Hindlimb muscle (tissue), 1 donor: ENCODE data around the gene ZNF429. TPM values are rescaled to one million over a fixed set of nuclear protein-coding genes. Genes with fewer than 3 reads are reported as not detected.
"Not testable (repeated sequence)": the region's sequence is repeated elsewhere in the genome, so short reads cannot be mapped to it uniquely, and the experiment has no call there.

ENCODE experiments used
- DNase-seq: peaks from one replicate; pipeline ENCODE4 v3.0.0-alpha.2; 2013
- polyA plus RNA-seq: library from polyadenylated mRNA; unstranded; fragments of 120-200 nt; gene quantifications from one replicate; pipeline ENCODE4 v1.2.1, GENCODE V29; 2013; ENCODE audit not compliant: insufficient read length

Gene ZNF429
- polyA plus RNA-seq: 16.5 TPM

DNA sequence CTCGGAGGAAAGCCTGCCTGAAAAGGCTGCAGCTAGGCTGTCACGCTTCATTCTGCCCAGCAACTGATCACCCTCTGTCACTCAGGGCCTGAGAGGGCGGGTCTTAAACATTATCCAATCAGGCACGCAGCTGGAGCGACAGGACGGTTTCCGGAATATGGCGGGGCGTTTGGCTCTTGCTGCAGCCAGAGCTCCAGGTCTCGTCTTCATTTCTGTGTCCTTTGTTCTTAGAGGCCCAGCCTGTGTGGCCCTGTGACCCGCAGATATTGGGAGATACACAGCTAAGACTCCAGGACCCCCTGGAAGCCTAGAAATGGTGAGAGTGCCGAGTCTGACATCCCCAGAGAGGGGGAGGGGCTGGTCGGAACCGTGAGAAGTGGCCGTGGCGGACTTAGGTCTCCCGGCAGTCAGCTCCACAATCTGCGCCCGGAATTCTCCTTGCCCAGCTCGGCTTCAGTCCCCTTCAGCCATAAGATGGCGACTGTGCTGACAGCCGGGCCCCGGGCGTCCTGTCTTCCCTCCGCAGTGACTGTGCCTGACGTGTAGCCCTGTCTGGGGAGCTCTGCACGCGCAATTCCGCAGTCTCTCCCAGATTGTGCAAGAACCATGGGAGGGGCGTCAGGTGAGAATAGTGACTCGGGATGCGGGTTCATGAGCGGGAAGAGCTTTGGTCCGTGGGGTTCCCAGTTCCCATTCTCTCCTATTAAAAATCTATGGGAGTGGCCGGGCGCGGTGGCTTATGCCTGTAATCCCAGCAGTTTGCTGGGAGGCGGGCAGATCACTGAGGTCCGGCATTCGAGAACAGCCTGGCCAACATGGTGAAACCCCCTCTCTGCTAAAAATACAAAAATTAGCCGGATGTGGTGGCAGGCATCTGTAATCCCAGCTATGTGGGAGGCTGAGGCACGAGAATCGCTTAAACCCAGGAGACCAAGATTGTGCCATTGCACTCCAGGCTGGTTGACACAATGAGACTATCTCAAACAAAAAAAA, at the start of gene ZNF429:
ZNF429 (plus strand) TSS at position 144 of the 993 bp plus-strand sequence; CDS start at position 314, 170 bp downstream.
- peak; percentile 93 for DNase-seq

DNA sequence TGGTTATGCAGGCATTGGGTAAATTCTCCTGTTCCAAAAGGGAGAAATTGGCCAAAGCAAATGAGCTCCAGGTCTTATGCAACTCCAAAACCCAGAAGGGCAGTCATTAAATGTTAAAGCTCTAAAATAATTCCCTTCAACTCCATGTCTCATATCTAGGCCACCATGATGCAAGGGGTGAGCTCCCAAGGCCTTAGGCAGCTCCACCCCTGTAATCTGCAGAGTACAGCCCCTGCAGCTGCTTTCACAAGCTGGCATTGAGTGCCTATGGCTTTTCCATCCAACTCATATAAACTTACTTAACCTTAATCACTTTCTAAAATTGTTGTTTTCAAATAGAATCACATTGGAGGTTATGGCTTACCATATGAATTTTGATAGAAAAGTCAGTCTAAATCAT, 44.7 kb upstream of the ZNF429 start:
- DNase-seq: no peak

DNA sequence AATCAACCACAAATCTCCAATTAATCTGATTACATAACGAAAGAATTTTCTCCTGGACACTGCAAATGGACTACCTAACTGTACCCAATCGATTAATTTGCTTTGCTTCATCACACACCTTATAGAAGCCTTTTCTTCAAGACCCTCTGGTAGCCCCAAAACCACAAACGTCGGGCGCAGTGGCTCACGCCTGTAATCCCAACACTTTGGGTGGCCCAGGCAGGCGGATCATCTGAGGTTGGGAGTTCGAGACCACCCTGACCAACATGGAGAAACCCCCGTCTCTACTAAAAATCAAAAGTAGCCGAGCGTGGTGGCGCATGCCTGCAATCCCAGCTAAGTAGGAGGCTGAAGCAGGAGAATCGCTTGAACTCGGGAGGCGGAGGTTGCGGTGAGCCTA, 42.9 kb upstream of the ZNF429 start:
- DNase-seq: no peak

DNA sequence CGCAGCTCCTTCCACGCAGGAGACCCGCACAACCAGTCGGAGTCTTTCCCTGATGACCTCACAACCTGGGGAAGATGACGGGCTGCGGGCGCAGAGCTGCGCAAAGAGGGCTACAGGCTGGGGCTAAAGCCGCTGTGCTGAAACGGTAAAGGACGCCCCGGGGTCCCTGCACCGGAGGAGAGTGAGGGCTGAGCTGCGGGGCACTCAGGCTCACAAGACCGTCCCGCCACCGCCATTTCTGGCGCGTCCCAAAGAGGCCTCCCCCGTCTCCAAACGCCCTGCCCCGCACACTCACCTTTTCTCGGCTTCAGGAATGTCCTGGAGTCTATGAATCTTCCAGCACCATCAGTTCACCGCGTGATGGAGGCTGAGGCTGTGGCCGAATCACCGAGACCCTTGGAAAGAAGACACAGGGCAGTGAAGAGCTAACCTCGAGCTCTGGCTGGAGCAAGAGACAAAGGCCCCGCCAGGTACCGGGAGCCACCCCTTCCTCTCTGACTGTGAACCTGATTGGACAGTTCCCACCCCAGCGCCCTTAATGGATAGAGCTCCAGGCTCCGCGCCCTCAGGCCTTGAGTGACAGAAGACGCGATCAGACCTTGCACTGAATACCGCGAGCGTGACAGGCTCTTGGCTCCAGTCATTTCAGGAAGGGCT, 41.8 kb upstream of the ZNF429 start:
- DNase-seq: peak; percentile 57

DNA sequence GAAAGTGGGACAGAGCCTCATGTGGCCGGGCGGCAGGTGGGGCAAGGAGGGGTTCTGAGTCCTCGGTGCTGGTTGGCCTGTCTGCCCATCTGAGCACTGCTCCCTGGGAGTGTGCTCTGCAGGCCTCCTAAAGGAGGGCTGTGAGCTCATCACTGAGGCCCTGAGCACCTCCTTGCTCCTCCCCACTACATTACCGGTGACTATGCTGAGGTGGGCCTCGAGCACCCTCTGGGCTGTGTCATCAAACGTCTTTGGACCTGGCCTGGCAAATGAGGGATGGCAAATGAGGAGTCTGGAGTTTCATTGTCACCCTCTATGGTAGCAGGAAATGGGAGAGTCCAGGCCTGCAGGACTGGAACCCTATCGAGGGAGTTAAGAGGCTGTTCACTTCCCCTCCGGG, 38.8 kb upstream of the ZNF429 start:
- no peak for DNase-seq

DNA sequence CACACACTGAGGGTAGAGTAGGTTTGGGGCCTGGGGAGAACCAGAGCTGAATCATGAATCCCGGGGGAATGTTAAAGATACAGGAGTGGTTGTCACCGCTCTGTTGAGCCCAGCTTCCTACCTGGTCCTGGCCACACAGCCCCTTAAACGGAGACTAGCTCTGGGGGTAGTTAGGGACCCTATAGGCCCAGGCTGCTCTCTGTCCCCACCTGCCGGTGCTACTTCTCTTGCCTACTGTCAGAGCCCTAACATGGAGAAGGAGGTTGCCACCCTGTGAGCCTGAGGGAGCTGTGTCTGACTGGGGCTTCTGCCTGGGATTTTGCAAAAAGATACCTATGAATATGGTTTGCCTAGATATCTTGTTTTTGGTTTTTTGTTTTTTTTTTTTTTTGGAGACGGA, 36.6 kb upstream of the ZNF429 start:
- no peak for DNase-seq

DNA sequence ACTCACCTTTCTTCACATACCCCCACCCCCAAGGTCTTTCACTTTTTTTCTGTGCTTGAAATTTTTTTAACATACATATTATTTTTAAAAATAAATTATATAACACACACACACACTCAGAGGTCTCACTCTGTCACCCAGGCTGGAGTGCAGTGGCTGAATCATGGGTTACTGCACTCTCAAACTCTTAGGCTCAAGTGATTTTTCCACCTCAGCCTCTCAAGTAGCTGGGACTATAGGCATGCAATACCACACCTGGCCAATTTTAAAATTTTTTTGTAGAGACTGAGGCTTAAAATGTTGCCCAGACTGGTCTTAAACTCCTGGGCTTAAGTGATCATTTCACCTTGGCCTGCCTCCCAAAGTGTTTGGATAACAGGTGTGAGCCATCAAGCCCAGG, 32.9 kb upstream of the ZNF429 start:
- no peak for DNase-seq

DNA sequence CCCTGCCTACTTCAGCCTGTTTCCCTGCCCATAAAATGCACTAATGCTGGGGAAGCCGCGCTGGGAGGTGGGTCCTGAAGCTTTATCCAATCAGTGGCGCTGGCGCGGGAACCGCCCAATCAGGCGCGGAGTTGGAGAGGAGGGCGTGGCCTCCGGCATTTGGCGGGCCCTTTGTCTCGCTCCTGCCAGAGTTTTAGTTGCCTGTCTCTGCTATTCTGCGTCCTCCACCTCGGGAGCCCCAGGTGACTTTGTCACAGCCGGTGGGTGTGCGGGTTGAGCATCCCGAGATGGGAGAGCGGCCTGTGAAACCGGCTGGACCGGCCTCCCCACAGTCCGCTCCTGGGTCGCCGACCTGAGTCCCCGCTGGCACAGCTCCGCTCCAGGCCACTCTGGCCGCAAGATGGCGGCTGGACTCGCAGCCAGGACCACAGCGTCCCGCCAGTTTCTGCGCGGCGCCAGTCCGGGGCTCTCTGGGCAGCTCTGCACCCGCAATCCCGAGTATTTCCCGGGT, 30.7 kb upstream of the ZNF429 start:
- peak; percentile 90 for DNase-seq

DNA sequence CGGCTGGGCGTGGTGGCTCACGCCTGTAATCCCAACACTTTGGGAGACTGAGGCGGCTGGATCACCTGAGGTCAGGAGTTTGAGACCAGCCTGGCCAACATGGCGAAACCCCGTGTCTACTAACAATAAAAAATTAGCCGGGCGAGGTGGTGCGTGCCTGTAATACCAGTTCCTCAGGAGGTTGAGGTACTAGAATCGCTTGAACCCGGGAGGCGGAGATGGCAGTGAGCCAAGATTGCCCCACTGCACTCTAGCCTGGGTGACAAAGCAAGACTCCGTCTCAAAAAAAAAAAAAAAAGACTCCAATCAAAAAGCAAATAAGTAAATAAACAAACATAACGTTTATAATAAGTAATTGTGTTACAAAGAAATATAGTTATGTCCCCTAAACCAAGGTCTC, 23.0 kb upstream of the ZNF429 start:
- DNase-seq: not testable (repeated sequence)

DNA sequence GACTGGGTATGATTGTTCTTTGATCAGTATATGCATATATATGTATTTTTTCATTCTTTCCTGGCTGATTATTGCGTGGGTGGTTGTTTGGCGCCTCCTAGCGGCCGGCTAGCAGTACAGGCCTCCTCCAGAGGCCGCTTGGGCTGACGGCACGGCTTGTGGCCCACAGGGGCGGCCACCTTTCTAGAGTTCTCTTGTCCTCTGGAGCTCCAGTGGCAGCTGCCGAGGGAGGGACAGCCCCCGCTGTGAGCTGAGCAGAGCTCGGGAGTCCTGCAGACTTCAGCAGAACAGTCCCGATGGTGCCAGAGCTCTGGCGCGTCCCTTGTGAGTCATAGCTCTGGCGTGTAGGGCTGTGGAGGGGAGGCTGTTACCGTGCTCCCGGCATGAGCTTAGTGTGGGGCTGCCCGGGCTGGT, 22.5 kb upstream of the ZNF429 start:
- DNase-seq: peak; percentile 26

DNA sequence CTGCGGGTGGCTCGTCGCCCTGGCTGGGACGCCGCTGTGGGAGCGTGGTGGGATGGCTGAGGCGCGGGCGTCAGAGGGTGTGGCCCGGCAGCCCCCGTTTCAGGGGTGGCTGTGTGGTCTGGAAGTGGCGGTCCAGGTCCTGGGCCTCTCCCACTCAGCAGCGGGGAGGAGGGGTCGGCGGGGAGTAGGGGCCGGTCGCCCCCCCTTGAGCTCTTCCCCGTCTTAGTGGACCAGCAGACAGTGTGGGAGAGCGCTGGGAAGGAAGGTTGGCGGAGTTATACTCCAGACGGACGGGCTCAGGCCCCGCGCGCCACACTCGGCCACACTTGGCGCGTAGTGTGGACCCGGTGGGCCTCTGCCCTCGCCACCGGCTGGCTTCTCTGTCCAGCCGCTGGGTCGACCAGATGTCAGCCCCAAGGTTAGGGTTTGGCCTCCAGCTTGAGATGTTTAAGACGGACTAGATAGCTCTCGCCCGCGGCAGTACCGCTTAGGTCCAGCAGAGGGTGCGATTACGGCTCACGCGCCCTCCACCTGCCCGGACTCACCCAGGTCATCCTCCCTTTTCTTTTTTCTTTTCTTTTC, 21.7 kb upstream of the ZNF429 start:
- peak; percentile 19 for DNase-seq

DNA sequence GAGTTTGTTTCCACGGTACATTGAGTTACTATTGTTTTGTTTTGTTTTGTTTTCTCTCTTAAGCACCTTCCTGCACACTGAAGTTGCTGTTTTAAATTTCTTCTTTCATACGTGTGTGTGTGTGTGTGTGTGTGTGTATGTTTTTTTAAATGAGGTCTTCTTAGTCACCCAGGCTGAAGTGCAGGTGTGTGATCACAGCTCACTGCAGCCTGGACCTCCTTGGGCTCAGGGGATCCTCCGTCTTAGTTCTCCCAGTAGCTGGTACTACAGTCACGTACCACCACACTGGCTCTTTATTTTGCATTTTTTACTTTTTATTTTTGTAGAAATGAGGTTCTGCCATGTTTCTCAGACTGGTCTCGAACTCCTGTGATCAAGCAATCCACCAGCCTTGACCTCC, 20.8 kb upstream of the ZNF429 start:
- DNase-seq: no peak

DNA sequence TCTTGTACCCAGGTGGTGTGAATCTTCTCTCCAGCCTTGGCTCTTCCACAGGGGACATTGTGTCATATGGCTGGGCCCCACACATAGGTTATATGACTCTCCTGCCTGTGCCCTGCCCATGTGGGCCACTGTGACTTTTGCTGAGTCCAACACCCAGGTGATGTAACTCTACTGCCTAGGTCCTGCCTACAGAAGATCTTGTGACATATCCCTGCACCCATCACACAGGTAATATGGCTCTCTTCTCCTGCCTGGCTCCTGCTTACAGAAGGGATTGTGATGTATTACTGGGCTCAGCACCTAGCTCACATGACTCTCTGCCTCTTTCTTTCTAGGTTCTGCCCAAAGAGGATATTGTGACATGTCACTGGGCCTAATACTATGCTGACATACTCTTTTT, 19.5 kb upstream of the ZNF429 start:
- no peak for DNase-seq

DNA sequence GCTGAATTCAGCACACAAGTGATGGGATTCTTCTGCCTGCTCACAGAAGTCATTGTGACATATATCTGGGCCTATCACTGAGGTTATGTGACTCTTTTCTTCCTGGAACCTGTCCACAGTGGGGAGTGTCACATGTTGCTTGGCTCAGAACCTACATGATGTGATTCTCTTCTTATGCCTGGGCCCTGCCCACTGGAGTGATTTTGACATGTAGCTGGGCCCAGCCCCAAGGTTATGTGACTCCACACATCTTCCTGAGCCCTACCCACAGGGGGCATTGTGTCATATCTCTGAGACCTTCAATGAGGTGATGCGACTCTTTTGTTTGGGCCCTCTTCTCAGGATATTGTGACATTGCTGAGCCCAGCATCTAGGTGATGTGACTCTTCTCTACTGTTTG, 17.4 kb upstream of the ZNF429 start:
- no peak for DNase-seq

DNA sequence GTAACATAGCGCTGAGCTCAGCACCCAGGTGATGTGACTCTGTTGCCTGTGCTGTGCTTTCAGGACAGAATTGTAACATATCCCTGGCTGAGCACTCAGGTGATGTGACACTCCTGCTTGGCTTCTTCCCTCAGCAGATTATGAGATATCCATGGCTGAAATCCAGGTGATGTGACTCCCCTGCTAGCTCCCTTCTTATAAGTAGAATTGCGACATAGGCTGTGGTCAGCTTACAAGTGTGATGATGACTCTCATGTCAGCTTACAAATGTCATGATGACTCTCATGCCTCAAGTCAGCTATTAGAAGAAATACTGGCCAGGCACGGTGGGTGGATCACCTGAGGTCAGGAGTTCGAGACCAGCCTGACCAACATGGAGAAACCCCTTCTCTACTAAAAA, 14.3 kb upstream of the ZNF429 start:
- DNase-seq: no peak

DNA sequence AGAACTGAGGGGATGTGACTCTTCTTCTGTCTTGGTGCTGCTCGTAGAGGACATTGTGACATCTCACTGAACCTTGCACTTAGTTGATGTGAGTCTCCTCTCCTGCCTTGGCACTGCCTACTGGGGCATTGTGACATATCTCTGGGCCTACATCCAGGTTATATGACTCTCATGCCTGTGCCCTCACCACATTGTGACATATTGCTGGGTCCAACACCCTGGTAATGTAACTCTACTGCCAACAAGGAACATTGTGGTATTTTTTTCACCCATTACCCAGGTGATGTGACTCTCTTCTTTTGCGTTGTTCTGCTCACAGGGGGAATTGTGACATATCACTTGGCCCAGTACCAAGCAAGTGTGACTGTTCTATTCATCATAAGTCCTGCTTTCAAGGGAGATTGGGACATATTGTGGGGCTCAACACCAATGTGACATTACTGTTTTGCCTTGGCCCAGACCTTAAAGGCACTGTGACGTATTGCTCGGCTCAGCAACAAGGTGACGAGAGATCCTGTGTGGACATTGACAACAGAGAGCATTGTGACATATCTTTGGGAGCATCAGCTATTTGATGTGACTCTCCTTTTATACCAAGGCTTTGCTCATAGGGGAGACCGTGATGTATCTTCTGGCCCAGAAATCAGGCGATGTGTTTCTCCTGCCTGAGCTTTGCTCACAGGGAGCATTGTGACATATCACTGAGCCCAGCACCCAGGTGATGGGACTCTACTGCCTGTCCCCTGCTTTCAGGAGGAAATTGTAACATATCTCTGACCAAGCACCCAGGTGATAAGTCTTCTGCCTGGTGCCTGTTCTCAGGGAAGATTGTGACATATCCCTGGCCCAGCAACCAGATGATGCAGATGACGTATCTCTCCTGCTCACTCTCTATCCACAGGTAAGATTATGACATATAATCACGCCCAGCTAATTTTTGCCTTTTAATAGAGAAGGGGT, 12.2 kb upstream of the ZNF429 start:
- DNase-seq: no peak

DNA sequence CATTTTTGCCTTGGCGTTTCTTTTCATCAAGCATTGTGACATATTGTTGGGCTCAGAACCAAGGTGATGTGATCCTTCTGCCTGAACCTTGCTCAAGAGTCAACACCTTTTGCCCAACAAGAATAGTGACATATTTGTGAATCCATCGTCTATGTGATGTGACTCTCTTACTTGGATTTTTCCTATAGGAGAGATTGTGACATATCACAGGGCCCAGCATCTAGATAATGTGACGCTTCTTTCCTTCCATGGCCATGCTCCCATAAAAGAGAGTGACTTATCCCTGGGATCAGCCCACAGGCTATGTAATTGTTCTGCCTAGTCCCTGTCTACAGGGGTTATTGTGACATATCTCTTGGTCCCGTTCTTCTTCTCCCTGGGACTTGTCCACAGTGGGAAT, 8.5 kb upstream of the ZNF429 start:
- no peak for DNase-seq

DNA sequence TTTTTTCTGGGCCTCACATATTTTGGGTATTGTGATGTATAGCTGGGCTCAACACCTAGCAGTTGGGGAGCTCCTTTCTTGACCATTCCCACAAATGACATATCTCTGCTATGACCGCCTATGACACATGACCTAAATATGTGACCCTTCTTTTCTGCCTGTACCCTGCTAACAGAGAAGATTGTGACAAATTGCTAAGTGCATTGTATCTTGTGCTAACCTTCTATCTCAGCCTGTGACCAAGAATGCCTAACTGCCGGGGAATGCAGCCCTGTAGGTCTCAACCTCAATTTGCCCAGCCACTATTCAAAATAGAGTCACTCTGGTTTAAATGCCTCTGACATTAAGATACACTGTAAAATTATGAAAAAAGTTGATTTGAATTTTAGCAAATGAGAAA, 6.8 kb upstream of the ZNF429 start:
- DNase-seq: no peak

DNA sequence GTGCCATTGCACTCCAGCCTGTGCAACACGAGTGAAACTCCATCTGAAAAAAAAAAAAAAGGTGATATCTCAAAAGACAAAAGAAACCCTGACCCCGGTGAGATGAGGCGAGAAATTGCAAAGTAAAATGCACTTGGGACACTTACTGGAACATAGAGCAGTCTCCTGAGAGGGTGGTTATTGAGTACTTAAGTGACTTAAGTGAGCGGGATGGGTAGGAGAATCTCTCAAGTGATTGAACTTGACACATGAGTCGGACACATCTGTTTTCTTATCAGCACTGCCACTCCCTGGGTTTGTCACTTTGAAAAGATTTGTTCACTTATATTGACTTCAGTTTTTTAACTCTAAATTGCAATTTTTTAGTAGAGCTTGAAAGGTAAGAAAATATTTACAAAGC, 2.8 kb downstream of the ZNF429 start:
- no peak for DNase-seq

DNA sequence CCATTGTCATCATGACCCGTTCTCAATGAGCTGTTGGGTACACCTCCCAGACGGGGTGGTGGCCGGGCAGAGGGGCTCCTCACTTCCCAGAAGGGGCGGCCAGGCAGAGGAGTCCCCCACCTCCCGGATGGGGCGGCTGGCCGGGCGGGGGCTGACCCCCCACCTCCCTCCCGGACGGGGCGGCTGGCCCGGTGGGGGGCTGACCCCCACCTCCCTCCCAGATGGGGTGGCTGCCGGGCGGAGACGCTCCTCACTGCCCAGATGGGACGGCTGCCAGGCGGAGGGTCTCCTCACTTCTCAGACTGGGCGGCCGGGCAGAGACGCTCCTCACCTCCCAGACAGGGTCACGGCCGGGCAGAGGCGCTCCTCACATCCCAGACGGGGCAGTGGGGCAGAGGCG, 5.7 kb downstream of the ZNF429 start:
- not testable (repeated sequence) for DNase-seq

DNA sequence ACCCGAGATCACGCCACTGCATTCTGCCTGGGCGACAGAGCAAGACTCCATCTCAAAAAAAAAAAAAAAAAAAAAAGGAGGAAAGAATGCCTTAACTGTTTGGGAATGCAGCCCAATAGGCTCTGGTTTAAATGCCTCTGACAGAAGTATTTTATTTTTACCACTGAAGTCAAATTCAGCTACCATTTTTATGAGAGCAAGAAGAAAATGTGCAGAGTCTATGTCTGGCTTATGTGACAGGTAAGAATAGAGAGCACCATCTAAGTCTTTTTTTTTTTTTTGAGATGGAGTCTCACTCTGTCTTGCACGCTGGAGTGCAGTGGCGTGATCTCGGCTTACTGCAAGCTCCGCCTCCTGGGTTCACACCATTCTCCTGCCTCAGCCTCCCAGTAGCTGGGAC, 7.2 kb downstream of the ZNF429 start:
- not testable (repeated sequence) for DNase-seq

DNA sequence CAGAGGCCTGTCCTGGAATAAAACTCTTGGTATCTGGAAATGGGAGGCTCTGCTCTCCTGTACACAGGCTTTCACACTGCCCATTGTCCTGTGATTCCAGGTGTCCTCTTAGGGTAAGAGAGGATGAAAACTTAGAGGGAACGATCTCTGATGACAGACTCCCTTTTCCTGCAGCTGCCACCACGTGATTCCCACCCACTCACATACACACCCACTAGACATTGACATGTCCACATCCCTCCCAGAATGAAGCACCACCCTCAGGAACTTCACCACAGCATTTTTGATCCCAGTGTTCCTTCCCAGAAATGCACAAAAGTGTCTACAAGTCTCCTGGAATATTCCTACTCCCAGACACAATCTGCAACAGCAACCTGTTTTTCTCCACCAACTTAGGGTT, 8.2 kb downstream of the ZNF429 start:
- no peak for DNase-seq
